HG03521 (cell line): ENCODE data around the gene PGM2.
"Not testable (repeated sequence)": the region's sequence is repeated elsewhere in the genome, so short reads cannot be mapped to it uniquely, and the experiment has no call there.

Source experiments
- ATAC-seq: cut with Tn5 transposase; IDR thresholded peaks from one replicate; pipeline ENCODE4 v1.9.1; 2021; ENCODE audit warnings: mild to moderate bottlenecking, moderate library complexity; ENCODE audit not compliant: unreplicated experiment

PGM2 gene

DNA sequence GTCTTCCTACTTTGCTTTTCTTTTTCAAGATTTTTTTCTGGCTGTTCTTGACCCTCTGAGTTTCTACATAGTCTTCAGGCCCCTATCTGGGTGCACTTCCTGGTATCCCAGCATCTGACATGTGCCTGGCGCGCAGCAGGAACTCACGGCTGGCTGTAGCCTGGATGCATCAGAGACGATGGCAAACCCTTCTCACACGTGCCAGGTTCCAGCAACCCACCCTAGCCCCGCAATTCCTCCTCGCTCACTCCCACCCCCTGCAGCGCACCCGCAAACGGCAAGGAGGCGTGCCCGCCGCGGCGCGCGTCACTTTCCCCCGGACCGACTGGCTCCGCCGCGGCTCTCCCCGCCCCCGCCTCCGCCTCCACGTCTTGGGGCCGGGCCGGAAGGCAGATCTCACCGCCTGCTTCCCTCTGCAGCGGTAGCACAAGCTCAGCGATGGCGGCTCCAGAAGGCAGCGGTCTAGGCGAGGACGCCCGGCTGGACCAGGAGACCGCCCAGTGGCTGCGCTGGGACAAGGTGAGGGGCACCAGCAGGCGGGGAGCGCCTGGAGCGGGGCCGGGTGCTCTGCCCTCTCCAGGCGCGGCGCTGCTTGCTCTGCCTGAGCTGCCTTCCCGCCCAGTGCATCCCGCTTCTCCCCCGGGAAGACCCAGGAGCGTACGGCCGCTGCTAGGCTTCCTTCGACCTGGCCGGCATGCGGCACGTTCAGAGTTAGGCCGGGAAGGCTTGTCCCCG lies at the start of gene PGM2:
PGM2 (plus strand) TSS at position 392 of the 735 bp plus-strand sequence; CDS start at position 439, 47 bp downstream.
- ATAC-seq: peak; percentile 98

GRCh38 chr4:37779896-37780295 lies 46.6 kb upstream of the PGM2 start:
- no peak for ATAC-seq

DNA sequence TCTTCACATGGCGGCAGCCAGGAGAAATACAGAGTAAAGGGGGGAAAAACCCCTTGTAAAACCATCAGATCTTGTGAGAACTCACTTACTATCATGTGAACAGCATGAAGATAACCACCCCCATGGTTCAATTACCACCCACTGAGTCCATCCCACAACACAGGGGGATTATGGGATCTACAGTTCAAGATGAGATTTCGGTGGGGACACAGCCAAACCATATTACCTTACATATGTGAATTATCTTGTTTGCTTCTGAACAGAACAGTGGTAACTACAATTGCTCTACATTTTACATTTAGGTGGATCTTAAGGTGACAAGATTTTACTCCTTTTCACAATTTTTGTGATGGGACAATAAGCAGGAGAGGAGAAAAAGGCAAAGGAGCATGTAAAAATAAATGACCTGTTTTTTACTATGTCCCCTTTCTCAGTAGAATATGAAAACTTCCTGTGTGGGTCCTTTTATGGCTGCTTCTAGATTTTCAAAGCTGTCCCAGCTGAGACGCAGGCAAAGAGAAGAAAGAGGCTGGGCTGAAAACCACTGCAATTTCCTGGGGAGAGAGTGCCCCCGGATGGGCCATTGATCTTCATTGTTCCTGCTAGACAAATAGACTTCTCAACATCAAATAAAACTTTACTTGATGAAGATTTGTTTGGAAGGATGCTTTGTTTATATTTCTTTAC lies 45.9 kb upstream of the PGM2 start:
- no peak for ATAC-seq

GRCh38 chr4:37781131-37781455 lies 45.4 kb upstream of the PGM2 start:
- ATAC-seq: no peak

- ATAC-seq: not testable (repeated sequence)
These were observed 40.2 kb upstream of the PGM2 start for GRCh38 chr4:37786267-37786666.

DNA sequence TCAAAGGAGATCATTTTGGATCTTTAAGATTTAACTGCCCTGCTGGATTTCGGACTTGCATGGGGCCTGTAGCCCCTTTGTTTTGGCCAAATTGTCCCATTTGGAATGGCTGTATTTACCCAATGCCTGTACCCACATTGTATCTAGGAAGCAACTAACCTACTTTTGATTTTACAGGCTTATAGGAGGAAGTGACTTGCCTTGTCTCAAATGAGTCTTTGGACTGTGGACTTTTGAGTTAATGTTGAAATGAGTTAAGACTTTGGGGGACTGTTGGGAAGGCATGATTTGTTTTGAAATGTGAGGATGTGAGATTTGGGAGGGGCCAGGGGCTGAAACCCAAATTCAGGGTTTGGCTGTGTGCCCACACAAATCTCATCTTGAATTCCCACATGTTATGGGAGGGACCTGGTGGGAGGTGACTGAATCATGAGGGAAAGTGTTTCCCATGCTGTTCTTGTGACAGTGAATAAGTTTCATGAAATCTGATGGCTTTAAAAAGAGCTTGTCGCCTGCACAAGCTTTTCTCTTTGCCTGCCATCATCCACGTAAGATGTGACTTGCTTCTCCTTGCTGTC lies 38.5 kb upstream of the PGM2 start:
- not testable (repeated sequence) for ATAC-seq

DNA sequence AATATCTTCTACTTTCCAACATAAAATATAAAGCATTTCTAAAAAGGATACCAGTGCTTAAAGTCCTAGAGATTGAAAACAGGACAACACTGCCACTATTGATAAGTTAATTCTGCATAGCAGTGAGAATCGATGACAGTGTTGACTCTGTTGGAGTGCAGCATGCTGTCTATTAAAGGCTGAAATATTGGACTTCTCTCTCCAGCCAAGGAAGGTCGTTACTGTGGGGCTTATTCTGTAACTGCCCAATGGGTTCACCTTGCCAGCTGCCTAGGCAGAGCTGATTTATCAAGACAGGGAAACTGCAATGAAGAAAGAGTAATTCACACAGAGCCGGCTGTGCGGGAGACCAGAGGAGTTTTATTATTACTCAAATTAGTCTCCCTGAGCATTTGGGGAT lies 37.7 kb upstream of the PGM2 start:
- no peak for ATAC-seq

DNA sequence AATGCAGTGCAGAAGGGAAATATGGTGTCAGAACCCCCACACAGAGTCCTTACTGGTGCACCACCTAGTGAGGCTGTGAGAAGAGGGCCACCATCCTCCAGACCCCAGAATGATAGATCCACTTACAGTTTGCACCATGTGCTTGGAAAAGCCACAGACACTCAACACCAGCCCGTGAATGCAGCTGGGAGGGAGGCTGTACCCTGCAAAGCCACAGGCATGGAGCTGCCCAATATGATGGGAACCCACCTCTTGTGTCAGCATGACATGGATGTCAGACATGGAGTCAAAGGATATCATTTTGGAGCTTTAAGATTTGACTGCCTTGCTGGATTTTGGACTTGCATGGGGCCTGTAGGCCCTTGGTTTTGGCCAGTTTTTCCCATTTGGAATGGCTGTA lies 34.2 kb upstream of the PGM2 start:
- no peak for ATAC-seq

- ATAC-seq: no peak
These were observed 32.9 kb upstream of the PGM2 start for GRCh38 chr4:37793562-37793961.

DNA sequence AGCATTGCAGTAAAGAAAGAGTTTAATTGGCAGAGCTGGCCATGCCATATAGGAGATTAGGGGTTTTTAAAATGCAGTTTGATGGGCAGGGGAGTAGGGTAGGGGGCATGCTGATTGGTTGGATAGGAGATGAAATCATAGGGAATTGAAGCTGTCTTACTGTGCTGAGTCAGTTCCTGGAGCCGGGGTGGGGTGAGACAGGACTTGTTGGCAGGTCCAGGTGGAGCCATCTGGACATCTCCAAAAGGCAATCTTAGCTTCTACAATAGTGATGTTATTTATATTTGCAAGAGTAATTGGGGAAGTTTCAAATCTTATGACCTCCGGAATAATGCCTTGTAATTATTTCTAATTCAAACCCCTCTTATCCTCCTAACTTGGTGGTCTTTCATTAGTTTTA lies 32.4 kb upstream of the PGM2 start:
- no peak for ATAC-seq

- no peak for ATAC-seq
These were observed 30.8 kb upstream of the PGM2 start for GRCh38 chr4:37795581-37796195.

- ATAC-seq: no peak
These were observed 29.1 kb upstream of the PGM2 start for GRCh38 chr4:37797374-37797773.

- no peak for ATAC-seq
These were observed 28.6 kb upstream of the PGM2 start for GRCh38 chr4:37797923-37798322.

GRCh38 chr4:37798616-37799015 lies 27.9 kb upstream of the PGM2 start:
- ATAC-seq: no peak

GRCh38 chr4:37799941-37800554 lies 26.4 kb upstream of the PGM2 start:
- ATAC-seq: no peak

DNA sequence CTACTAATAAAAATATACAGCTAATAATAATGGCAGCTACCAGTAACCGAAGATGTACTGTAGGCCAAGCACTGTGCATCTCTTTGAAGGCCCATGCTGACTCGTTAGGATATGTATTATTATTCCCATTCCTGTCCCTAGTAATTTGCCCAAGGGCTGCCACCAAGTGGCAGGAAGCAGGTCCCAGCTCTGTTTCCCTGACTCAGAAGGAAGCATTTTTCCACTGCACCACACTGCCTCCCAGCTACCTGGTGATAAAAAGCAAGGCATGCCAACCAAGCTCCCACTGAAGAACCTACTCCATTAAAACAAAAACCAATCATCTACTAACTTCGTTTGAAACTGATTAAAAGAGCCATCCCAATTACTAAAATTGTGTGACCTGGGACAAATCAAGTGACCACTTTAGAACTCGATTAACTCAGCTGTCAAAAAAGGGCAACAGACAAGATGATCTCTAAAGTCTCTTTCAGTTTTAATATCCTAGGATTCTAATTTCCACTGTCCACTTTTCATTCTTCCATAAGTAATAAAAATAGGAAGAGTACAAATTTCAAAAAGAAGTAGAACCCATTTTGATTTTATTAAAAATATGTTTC lies 24.3 kb upstream of the PGM2 start:
- no peak for ATAC-seq

GRCh38 chr4:37803348-37803973 lies 23.0 kb upstream of the PGM2 start:
- ATAC-seq: no peak

DNA sequence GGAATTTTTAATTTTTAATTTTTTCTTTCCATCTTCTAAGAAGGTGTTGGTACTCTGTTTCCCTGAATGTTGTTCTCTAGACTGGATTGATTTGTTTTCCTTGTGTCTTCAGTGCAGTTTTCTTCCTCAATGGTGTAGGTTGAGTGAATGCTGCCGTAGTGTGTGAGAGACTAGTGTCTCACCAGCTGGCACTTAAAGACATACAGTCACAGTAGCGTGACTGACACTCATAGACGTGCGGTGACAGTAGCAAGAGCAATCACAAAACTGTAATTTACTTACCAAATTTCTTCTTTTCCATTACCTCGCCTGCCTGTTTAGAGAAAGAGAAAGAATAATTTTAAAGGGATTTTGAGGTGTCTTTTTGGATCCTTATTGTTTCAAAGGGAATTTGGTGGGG lies 21.4 kb upstream of the PGM2 start:
- no peak for ATAC-seq

GRCh38 chr4:37812713-37813112 lies 13.8 kb upstream of the PGM2 start:
- ATAC-seq: no peak

- ATAC-seq: no peak
These were observed 10.9 kb upstream of the PGM2 start for GRCh38 chr4:37815591-37815990.

GRCh38 chr4:37816006-37816405 lies 10.5 kb upstream of the PGM2 start:
- ATAC-seq: no peak
